HEK293 (cell line): ENCODE results near the gene S100A10.
A peak's percentile ranks its signal among the peaks of the same experiment; 100 is the strongest.

Source experiments
- BCL11A ChIP-seq: fragments of 450-650 bp; formaldehyde crosslinking; IDR thresholded peaks from 2 replicates; pipeline ENCODE4 v1.5.1; 2016; ENCODE audit warnings: low read depth, missing biosample characterization, missing genetic modification characterization
- BCL11B ChIP-seq: fragments of 450-650 bp; formaldehyde crosslinking; IDR thresholded peaks from 2 replicates; pipeline ENCODE4 v1.5.1; 2016; ENCODE audit warnings: low read depth, missing biosample characterization, missing genetic modification characterization
- FEZF1 ChIP-seq: fragments of 450-650 bp; formaldehyde crosslinking; IDR thresholded peaks from 2 replicates; pipeline ENCODE4 v1.5.1; 2016; ENCODE audit warnings: missing biosample characterization, missing genetic modification characterization
- KLF10 ChIP-seq: fragments of 450-650 bp; IDR thresholded peaks from 2 replicates; pipeline ENCODE4 v1.5.1; 2018; ENCODE audit warnings: missing biosample characterization, mild to moderate bottlenecking, missing genetic modification characterization
- KLF8 ChIP-seq: fragments of 450-650 bp; formaldehyde crosslinking; IDR thresholded peaks from 2 replicates; pipeline ENCODE4 v1.5.1; 2016; ENCODE audit warnings: missing biosample characterization, missing genetic modification characterization
- MZF1 ChIP-seq: fragments of 450-650 bp; formaldehyde crosslinking; IDR thresholded peaks from 2 replicates; pipeline ENCODE4 v1.5.1; 2017; ENCODE audit warnings: missing biosample characterization, missing genetic modification characterization, borderline replicate concordance
- TRIM28 ChIP-seq: IDR thresholded peaks from 2 replicates; pipeline ENCODE4 v1.6.1; 2011; ENCODE audit warnings: low read length, control low read depth, borderline replicate concordance
- ZNF138 ChIP-seq: fragments of 450-650 bp; formaldehyde crosslinking; IDR thresholded peaks from 2 replicates; pipeline ENCODE4 v1.5.1; 2016; ENCODE audit warnings: missing biosample characterization, missing genetic modification characterization, borderline replicate concordance
- ZNF302 ChIP-seq: fragments of 450-650 bp; formaldehyde crosslinking; IDR thresholded peaks from 2 replicates; pipeline ENCODE4 v1.5.1; 2016; ENCODE audit warnings: missing biosample characterization, missing genetic modification characterization, low read depth
- ZNF366 ChIP-seq: fragments of 450-650 bp; formaldehyde crosslinking; conservative IDR thresholded peaks from 2 replicates; pipeline ENCODE4 v1.5.1; 2016; ENCODE audit warnings: missing biosample characterization, missing genetic modification characterization
- ZNF416 ChIP-seq: fragments of 450-650 bp; formaldehyde crosslinking; IDR thresholded peaks from 2 replicates; pipeline ENCODE4 v1.5.1; 2016; ENCODE audit warnings: missing biosample characterization, missing genetic modification characterization
- ZNF514 ChIP-seq: fragments of 450-650 bp; formaldehyde crosslinking; IDR thresholded peaks from 2 replicates; pipeline ENCODE4 v1.5.1; 2016; ENCODE audit warnings: missing biosample characterization, missing genetic modification characterization
- ZNF600 ChIP-seq: fragments of 450-650 bp; formaldehyde crosslinking; IDR thresholded peaks from 2 replicates; pipeline ENCODE4 v1.5.1; 2016; ENCODE audit warnings: missing biosample characterization, missing genetic modification characterization
- ZNF664 ChIP-seq: fragments of 450-650 bp; formaldehyde crosslinking; IDR thresholded peaks from 2 replicates; pipeline ENCODE4 v1.5.1; 2016; ENCODE audit warnings: missing biosample characterization, missing genetic modification characterization
- ZNF701 ChIP-seq: fragments of 450-650 bp; formaldehyde crosslinking; IDR thresholded peaks from 2 replicates; pipeline ENCODE4 v1.5.1; 2016; ENCODE audit warnings: missing biosample characterization, missing genetic modification characterization
- ZNF777 ChIP-seq: fragments of 450-650 bp; formaldehyde crosslinking; IDR thresholded peaks from 2 replicates; pipeline ENCODE4 v1.5.1; 2017; ENCODE audit warnings: missing biosample characterization, missing genetic modification characterization, borderline replicate concordance
- ZNF830 ChIP-seq: fragments of 450-650 bp; IDR thresholded peaks from 2 replicates; pipeline ENCODE4 v1.5.0; 2018; ENCODE audit warnings: missing biosample characterization, missing genetic modification characterization, low read depth, mild to moderate bottlenecking, moderate library complexity
- TF ChIP-seq, protein P1 (sequence below): fragments of 450-650 bp; formaldehyde crosslinking; IDR thresholded peaks from 2 replicates; pipeline ENCODE4 v1.5.1; 2016; ENCODE audit warnings: missing biosample characterization, missing genetic modification characterization
- TF ChIP-seq, protein P2 (sequence below): fragments of 450-650 bp; formaldehyde crosslinking; IDR thresholded peaks from 2 replicates; pipeline ENCODE4 v1.5.1; 2016; ENCODE audit warnings: missing biosample characterization, missing genetic modification characterization
- TF ChIP-seq, protein P3 (sequence below): fragments of 450-650 bp; formaldehyde crosslinking; IDR thresholded peaks from 2 replicates; pipeline ENCODE4 v1.5.1; 2016; ENCODE audit warnings: missing biosample characterization, missing genetic modification characterization
- TF ChIP-seq, protein P4 (sequence below): fragments of 450-650 bp; formaldehyde crosslinking; IDR thresholded peaks from 2 replicates; pipeline ENCODE4; 2016; ENCODE audit warnings: missing biosample characterization, missing genetic modification characterization
- TF ChIP-seq, protein P5 (sequence below): fragments of 450-650 bp; formaldehyde crosslinking; IDR thresholded peaks from 2 replicates; pipeline ENCODE4 v1.5.1; 2016; ENCODE audit warnings: missing biosample characterization, missing genetic modification characterization, borderline replicate concordance
- TF ChIP-seq, protein P6 (sequence below): fragments of 450-650 bp; formaldehyde crosslinking; IDR thresholded peaks from 2 replicates; pipeline ENCODE4 v1.5.1; 2016; ENCODE audit warnings: missing biosample characterization, missing genetic modification characterization, borderline replicate concordance
- TF ChIP-seq, protein P7 (sequence below): fragments of 450-650 bp; formaldehyde crosslinking; IDR thresholded peaks from 2 replicates; pipeline ENCODE4 v1.5.1; 2017; ENCODE audit warnings: missing biosample characterization, missing genetic modification characterization

Gene S100A10

DNA sequence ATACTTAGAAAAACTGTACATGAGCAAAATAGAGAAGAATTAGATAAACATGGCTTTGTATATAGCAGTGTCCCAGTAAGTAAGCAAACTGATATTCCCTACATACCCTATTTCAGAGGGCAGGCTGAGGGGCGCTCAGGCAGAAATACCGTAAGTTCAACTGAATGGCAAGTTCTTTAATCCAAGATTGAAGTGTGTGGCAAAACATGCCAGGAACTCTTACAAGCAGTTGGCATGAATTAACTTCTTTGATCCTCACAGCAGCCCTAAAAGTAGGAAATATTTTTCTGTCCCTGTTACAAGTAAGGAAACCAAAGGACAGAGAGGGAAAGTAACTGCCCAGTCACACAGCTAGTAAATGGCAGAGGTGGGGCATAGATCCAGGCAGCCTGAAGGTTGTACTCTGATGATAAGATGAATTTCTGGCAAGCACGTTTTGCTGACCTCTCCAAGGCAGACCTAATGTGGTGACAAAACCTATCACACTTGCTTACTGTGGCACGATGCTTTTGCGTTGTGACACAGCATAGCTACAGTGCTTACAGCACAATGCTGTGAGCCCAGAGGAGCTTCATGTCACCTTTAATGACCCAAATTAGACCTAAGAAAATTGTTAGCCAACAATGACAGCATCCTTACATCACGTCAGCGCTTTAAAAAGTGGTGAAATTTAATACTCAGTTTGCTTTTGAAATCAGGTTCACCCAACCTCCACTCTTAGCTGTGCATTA is 49.4 kb downstream of the S100A10 start (continued):
- TF ChIP-seq ZNF514 (tag by site-specific recombination), result no peak
- TF ChIP-seq BCL11A (tag by site-specific recombination), result peak; percentile 67; the same call in 1 of the 2 replicates
- peak; percentile 44; the same call in 1 of the 2 replicates for TF ChIP-seq KLF10 (tag by site-specific recombination)
- no peak for TF ChIP-seq ZNF138
- TF ChIP-seq ZNF664 (tag by site-specific recombination), result 0 out of 2 replicates have a peak, but pooled peaks have one; percentile 11
- TF ChIP-seq ZNF366, result peak; percentile 94
- TF ChIP-seq MZF1, result no peak
- TF ChIP-seq, protein P1, sequence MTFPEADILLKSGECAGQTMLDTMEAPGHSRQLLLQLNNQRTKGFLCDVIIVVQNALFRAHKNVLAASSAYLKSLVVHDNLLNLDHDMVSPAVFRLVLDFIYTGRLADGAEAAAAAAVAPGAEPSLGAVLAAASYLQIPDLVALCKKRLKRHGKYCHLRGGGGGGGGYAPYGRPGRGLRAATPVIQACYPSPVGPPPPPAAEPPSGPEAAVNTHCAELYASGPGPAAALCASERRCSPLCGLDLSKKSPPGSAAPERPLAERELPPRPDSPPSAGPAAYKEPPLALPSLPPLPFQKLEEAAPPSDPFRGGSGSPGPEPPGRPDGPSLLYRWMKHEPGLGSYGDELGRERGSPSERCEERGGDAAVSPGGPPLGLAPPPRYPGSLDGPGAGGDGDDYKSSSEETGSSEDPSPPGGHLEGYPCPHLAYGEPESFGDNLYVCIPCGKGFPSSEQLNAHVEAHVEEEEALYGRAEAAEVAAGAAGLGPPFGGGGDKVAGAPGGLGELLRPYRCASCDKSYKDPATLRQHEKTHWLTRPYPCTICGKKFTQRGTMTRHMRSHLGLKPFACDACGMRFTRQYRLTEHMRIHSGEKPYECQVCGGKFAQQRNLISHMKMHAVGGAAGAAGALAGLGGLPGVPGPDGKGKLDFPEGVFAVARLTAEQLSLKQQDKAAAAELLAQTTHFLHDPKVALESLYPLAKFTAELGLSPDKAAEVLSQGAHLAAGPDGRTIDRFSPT (tag by site-specific recombination), result peak; percentile 59; the same call in 1 of the 2 replicates
- no peak for TF ChIP-seq ZNF302
- no peak for TF ChIP-seq ZNF416
- TF ChIP-seq, protein P2, sequence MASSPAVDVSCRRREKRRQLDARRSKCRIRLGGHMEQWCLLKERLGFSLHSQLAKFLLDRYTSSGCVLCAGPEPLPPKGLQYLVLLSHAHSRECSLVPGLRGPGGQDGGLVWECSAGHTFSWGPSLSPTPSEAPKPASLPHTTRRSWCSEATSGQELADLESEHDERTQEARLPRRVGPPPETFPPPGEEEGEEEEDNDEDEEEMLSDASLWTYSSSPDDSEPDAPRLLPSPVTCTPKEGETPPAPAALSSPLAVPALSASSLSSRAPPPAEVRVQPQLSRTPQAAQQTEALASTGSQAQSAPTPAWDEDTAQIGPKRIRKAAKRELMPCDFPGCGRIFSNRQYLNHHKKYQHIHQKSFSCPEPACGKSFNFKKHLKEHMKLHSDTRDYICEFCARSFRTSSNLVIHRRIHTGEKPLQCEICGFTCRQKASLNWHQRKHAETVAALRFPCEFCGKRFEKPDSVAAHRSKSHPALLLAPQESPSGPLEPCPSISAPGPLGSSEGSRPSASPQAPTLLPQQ (tag by site-specific recombination), result peak; percentile 94
- TF ChIP-seq, protein P3, sequence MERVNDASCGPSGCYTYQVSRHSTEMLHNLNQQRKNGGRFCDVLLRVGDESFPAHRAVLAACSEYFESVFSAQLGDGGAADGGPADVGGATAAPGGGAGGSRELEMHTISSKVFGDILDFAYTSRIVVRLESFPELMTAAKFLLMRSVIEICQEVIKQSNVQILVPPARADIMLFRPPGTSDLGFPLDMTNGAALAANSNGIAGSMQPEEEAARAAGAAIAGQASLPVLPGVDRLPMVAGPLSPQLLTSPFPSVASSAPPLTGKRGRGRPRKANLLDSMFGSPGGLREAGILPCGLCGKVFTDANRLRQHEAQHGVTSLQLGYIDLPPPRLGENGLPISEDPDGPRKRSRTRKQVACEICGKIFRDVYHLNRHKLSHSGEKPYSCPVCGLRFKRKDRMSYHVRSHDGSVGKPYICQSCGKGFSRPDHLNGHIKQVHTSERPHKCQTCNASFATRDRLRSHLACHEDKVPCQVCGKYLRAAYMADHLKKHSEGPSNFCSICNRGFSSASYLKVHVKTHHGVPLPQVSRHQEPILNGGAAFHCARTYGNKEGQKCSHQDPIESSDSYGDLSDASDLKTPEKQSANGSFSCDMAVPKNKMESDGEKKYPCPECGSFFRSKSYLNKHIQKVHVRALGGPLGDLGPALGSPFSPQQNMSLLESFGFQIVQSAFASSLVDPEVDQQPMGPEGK (tag by site-specific recombination), result no peak; the same call in 1 of the 2 replicates
- TF ChIP-seq ZNF830 (tag by site-specific recombination), result no peak
- TF ChIP-seq ZNF600 (tag by site-specific recombination), result peak; percentile 86
- peak; percentile 76 for TF ChIP-seq KLF8 (tag by site-specific recombination)
- no peak for TF ChIP-seq ZNF777 (tag by site-specific recombination)
- TF ChIP-seq, protein P4, sequence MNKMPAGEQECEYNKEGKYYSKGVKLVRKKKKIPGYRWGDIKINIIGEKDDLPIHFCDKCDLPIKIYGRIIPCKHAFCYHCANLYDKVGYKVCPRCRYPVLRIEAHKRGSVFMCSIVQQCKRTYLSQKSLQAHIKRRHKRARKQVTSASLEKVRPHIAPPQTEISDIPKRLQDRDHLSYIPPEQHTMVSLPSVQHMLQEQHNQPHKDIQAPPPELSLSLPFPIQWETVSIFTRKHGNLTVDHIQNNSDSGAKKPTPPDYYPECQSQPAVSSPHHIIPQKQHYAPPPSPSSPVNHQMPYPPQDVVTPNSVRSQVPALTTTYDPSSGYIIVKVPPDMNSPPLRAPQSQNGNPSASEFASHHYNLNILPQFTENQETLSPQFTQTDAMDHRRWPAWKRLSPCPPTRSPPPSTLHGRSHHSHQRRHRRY, result no peak
- TF ChIP-seq ZNF701 (tag by site-specific recombination), result no peak
- TF ChIP-seq FEZF1 (tag by site-specific recombination), result 0 out of 2 replicates have a peak, but pooled peaks have one; percentile 14
- 0 out of 2 replicates have a peak, but pooled peaks have one; percentile 39 for TF ChIP-seq BCL11B (tag by site-specific recombination)
- TF ChIP-seq, protein P5, sequence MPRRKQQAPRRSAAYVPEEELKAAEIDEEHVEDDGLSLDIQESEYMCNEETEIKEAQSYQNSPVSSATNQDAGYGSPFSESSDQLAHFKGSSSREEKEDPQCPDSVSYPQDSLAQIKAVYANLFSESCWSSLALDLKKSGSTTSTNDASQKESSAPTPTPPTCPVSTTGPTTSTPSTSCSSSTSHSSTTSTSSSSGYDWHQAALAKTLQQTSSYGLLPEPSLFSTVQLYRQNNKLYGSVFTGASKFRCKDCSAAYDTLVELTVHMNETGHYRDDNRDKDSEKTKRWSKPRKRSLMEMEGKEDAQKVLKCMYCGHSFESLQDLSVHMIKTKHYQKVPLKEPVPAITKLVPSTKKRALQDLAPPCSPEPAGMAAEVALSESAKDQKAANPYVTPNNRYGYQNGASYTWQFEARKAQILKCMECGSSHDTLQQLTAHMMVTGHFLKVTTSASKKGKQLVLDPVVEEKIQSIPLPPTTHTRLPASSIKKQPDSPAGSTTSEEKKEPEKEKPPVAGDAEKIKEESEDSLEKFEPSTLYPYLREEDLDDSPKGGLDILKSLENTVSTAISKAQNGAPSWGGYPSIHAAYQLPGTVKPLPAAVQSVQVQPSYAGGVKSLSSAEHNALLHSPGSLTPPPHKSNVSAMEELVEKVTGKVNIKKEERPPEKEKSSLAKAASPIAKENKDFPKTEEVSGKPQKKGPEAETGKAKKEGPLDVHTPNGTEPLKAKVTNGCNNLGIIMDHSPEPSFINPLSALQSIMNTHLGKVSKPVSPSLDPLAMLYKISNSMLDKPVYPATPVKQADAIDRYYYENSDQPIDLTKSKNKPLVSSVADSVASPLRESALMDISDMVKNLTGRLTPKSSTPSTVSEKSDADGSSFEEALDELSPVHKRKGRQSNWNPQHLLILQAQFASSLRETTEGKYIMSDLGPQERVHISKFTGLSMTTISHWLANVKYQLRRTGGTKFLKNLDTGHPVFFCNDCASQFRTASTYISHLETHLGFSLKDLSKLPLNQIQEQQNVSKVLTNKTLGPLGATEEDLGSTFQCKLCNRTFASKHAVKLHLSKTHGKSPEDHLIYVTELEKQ (tag by site-specific recombination), result 0 out of 2 replicates have a peak, but pooled peaks have one; percentile 45
- TF ChIP-seq, protein P6, sequence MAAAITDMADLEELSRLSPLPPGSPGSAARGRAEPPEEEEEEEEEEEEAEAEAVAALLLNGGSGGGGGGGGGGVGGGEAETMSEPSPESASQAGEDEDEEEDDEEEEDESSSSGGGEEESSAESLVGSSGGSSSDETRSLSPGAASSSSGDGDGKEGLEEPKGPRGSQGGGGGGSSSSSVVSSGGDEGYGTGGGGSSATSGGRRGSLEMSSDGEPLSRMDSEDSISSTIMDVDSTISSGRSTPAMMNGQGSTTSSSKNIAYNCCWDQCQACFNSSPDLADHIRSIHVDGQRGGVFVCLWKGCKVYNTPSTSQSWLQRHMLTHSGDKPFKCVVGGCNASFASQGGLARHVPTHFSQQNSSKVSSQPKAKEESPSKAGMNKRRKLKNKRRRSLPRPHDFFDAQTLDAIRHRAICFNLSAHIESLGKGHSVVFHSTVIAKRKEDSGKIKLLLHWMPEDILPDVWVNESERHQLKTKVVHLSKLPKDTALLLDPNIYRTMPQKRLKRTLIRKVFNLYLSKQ (tag by site-specific recombination), result no peak
- TF ChIP-seq, protein P7, sequence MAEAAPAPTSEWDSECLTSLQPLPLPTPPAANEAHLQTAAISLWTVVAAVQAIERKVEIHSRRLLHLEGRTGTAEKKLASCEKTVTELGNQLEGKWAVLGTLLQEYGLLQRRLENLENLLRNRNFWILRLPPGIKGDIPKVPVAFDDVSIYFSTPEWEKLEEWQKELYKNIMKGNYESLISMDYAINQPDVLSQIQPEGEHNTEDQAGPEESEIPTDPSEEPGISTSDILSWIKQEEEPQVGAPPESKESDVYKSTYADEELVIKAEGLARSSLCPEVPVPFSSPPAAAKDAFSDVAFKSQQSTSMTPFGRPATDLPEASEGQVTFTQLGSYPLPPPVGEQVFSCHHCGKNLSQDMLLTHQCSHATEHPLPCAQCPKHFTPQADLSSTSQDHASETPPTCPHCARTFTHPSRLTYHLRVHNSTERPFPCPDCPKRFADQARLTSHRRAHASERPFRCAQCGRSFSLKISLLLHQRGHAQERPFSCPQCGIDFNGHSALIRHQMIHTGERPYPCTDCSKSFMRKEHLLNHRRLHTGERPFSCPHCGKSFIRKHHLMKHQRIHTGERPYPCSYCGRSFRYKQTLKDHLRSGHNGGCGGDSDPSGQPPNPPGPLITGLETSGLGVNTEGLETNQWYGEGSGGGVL (tag by site-specific recombination), result 0 out of 2 replicates have a peak, but pooled peaks have one; percentile 7
- TF ChIP-seq TRIM28, result peak; percentile 67; the same call in 1 of the 2 replicates
